Measurements from ENCODE around the gene B4GAT1. TPM values are rescaled to one million over a fixed set of nuclear protein-coding genes. Genes with fewer than 3 reads are reported as not detected.
A peak's percentile ranks its signal among the peaks of the same experiment; 100 is the strongest.
"Not testable (repeated sequence)": the region's sequence is repeated elsewhere in the genome, so short reads cannot be mapped to it uniquely, and the experiment has no call there.

Gene B4GAT1
- total and polyA plus RNA-seq, 2 donors (not counting 1 experiment from before 2014, with no cell fraction given): 1.4 to 5.2 TPM

GRCh38 chr11:66373690-66374287 is 26.4 kb upstream of the B4GAT1 start:
- H3K9me3 Mint-ChIP-seq (ENCODE audit: insufficient read depth); H3K27me3 ChIP-seq (replicated peaks in 1 of 4; ENCODE audit: control extremely low read depth in 1 of 4, control insufficient read depth in 3 of 4, insufficient read depth in 4 of 4, low read length in 3 of 4); H2AFZ ChIP-seq (ENCODE audit: insufficient read depth, low read depth, low read length, poor library complexity, severe bottlenecking); H3K36me3 ChIP-seq (replicated peaks in 1 of 2; ENCODE audit: control extremely low read depth in 1 of 2, control insufficient read depth in 1 of 2, extremely low read depth in 1 of 2, insufficient read depth in 2 of 2, low read length in 1 of 2); H3K4me3 ChIP-seq (ENCODE audit: control extremely low read depth in 1 of 5, extremely low read depth in 1 of 5, insufficient read depth in 1 of 5, low read depth in 2 of 5, low read length in 4 of 5); H4K20me1 ChIP-seq (ENCODE audit: control insufficient read depth, insufficient read depth, low read length, poor library complexity, severe bottlenecking); H3K9ac ChIP-seq (ENCODE audit: low read length); ATAC-seq (ENCODE audit: low read depth); H3K79me2 ChIP-seq (ENCODE audit: control insufficient read depth, insufficient read depth, low read length); H3K27ac Mint-ChIP-seq; H3K27ac ChIP-seq (ENCODE audit: low read length in 2 of 2); H3K27me3 Mint-ChIP-seq; H3K4me2 ChIP-seq (replicated peaks; ENCODE audit: low read depth, low read length, poor library complexity, severe bottlenecking); H3K4me3 Mint-ChIP-seq; H3K9me3 ChIP-seq (ENCODE audit: control extremely low read depth in 1 of 3, control insufficient read depth in 2 of 3, insufficient read depth in 1 of 3, low read length in 2 of 3); DNase-seq: not testable (repeated sequence)
- POLR2A ChIA-PET: interaction anchor here (0.6 kb wide), 1 partner anchor 1685 kb away, joined by 3 read pairs; no protein-coding TSS in a partner anchor
- H3K4me1 Mint-ChIP-seq: peaks cover 10% of the 10 kb centered on the region
- WGBS (ENCODE audit: insufficient coverage): 88% methylated on average over 3 of the region's 9 CpGs
- CTCF ChIA-PET: interaction anchor here (0.8 to 4.2 kb wide), 6 partner anchors 8 to 380 kb away, joined by 3 to 29 read pairs (median 4); no protein-coding TSS in a partner anchor
- intact Hi-C loops (cut with micrococcal nuclease): loop anchor here (2.0 to 5.0 kb wide), 2 partner anchors 13 to 86 kb away; partner anchors contain the start of gene YIF1A
- peaks cover 9 to 15% of the 10 kb centered on the region in 2 donors for H3K4me1 ChIP-seq (ENCODE audit: control insufficient read depth in 2 of 2, insufficient read depth in 2 of 2, low read length in 2 of 2)

- intact Hi-C loops (cut with micrococcal nuclease): loop anchor here (2.0 to 5.0 kb wide), 2 partner anchors 14 to 86 kb away; partner anchors contain the start of gene YIF1A
These were observed 25.8 kb upstream of the B4GAT1 start for GRCh38 chr11:66373265-66373664.

More at GRCh38 chr11:66373265-66373664, 25.8 kb upstream of the B4GAT1 start:
- no peaks in the 10 kb centered on the region for H3K79me2 ChIP-seq (ENCODE audit: control insufficient read depth, insufficient read depth, low read length)
- peaks cover 9 to 15% of the 10 kb centered on the region in 2 donors for H3K4me1 ChIP-seq (ENCODE audit: control insufficient read depth in 2 of 2, insufficient read depth in 2 of 2, low read length in 2 of 2)
- TF ChIP-seq CTCF (IDR thresholded peaks at IDR 0.05) (no peak), EZH2 (IDR thresholded peaks at IDR 0.05; ENCODE audit: borderline replicate concordance, insufficient read depth, low read depth, low read length, poor library complexity, severe bottlenecking) (no peak)
- H4K20me1 ChIP-seq (ENCODE audit: control insufficient read depth, insufficient read depth, low read length, poor library complexity, severe bottlenecking): no peaks in the 10 kb centered on the region
- H3K27me3 ChIP-seq (replicated peaks in 1 of 4; ENCODE audit: control extremely low read depth in 1 of 4, control insufficient read depth in 3 of 4, insufficient read depth in 4 of 4, low read length in 3 of 4): peaks cover 0 to 3% (median 0%) of the 10 kb centered on the region in 4 experiments
- CTCF ChIA-PET: interaction anchor here (0.8 to 4.2 kb wide), 4 partner anchors 9 to 381 kb away, joined by 3 to 29 read pairs (median 5); no protein-coding TSS in a partner anchor
- no peak overlapping the region for H3K4me3 ChIP-seq (ENCODE audit: control extremely low read depth in 1 of 5, extremely low read depth in 1 of 5, insufficient read depth in 1 of 5, low read depth in 2 of 5, low read length in 4 of 5)
- Mint-ChIP-seq H3K9me3 (ENCODE audit: insufficient read depth) (no peaks in the 10 kb centered on the region), H3K27me3 (peaks cover 5% of the 10 kb centered on the region), H3K4me3 (peak overlapping the region; percentile 34), H3K4me1 (peaks cover 10% of the 10 kb centered on the region), H3K27ac (peak overlapping the region; percentile 53)
- POLR2A ChIA-PET: no interaction called here
- no peak overlapping the region for H3K27ac ChIP-seq (ENCODE audit: low read length in 2 of 2)
- no peak overlapping the region for H3K4me2 ChIP-seq (replicated peaks; ENCODE audit: low read depth, low read length, poor library complexity, severe bottlenecking)
- WGBS (ENCODE audit: insufficient coverage): 86% methylated on average over 2 of the region's 5 CpGs
- no peak overlapping the region for H3K9ac ChIP-seq (ENCODE audit: low read length)
- DNase-seq: no peak
- H2AFZ ChIP-seq (ENCODE audit: insufficient read depth, low read depth, low read length, poor library complexity, severe bottlenecking): no peak overlapping the region
- peaks cover 0 to 10% (median 0%) of the 10 kb centered on the region in 3 donors for H3K9me3 ChIP-seq (ENCODE audit: control extremely low read depth in 1 of 3, control insufficient read depth in 2 of 3, insufficient read depth in 1 of 3, low read length in 2 of 3)
- H3K36me3 ChIP-seq (replicated peaks in 1 of 2; ENCODE audit: control extremely low read depth in 1 of 2, control insufficient read depth in 1 of 2, extremely low read depth in 1 of 2, insufficient read depth in 2 of 2, low read length in 1 of 2): no peaks in the 10 kb centered on the region
- ATAC-seq (ENCODE audit: low read depth): no peak
